ENCODE results near the gene TECPR2. TPM values are rescaled to one million over a fixed set of nuclear protein-coding genes. Genes with fewer than 3 reads are reported as not detected.

TECPR2 gene
- total and polyA plus RNA-seq, 5 experiments from 2014 or later: 3.3 to 11.8 (median 5.4) TPM

GRCh38 chr14:102389246-102389645 is 26.5 kb downstream of the TECPR2 start:
- DNase-seq (no peak), ATAC-seq (no peak)
- Mint-ChIP-seq H3K27ac (no peak overlapping the region), H3K4me1 (peaks cover 6 to 7% (median 6%) of the 10 kb centered on the region in 4 donors), H3K9me3 (peaks cover 0 to 5% (median 0%) of the 10 kb centered on the region in 9 donors), H3K4me3 (no peak overlapping the region), H3K36me3 (peaks cover 6 to 13% (median 6%) of the 10 kb centered on the region in 3 donors), H3K27me3 (no peaks in the 10 kb centered on the region)
- POLR2A ChIA-PET: interaction anchor here (0.9 kb wide), 1 partner anchor 19 kb away, joined by 5 read pairs; no protein-coding TSS in a partner anchor

GRCh38 chr14:102390064-102390855 is 27.5 kb downstream of the TECPR2 start:
- peaks cover 6 to 13% (median 6%) of the 10 kb centered on the region in 3 donors for H3K36me3 Mint-ChIP-seq
- no peak for DNase-seq
- peaks cover 0 to 5% (median 0%) of the 10 kb centered on the region in 9 donors for H3K9me3 Mint-ChIP-seq
- H3K4me1 Mint-ChIP-seq: peaks cover 8 to 16% (median 15%) of the 10 kb centered on the region in 4 donors
- POLR2A ChIA-PET: no interaction called here
- no peak for ATAC-seq
- no peak overlapping the region for H3K4me3 Mint-ChIP-seq
- no peaks in the 10 kb centered on the region for H3K27me3 Mint-ChIP-seq
- no peak overlapping the region for H3K27ac Mint-ChIP-seq

GRCh38 chr14:102392506-102392905 is 29.8 kb downstream of the TECPR2 start:
- DNase-seq (no peak), ATAC-seq (no peak)
- Mint-ChIP-seq H3K27me3 (no peaks in the 10 kb centered on the region), H3K27ac (peak overlapping the region in 2 of 10 donors; percentile 10 to 35), H3K9me3 (peaks cover 0 to 10% (median 2%) of the 10 kb centered on the region in 9 donors), H3K4me1 (peaks cover 9 to 24% (median 15%) of the 10 kb centered on the region in 4 donors), H3K36me3 (peaks cover 6 to 13% (median 11%) of the 10 kb centered on the region in 3 donors), H3K4me3 (no peak overlapping the region)
- POLR2A ChIA-PET: no interaction called here

GRCh38 chr14:102394717-102395375 is 32.1 kb downstream of the TECPR2 start:
- DNase-seq (peak in 7 of 10 donors; percentile 9 to 65 (median 30)), ATAC-seq (peak; percentile 98)
- H3K4me1 Mint-ChIP-seq: peaks cover 9 to 24% (median 15%) of the 10 kb centered on the region in 4 donors
- POLR2A ChIA-PET: interaction anchor here (1.2 kb wide), 2 partner anchors 32 to 38 kb away, joined by 3 to 13 read pairs; partner anchors contain the start of genes CINP and TECPR2
- peak overlapping the region; percentile 62 to 86 (median 80) for H3K4me3 Mint-ChIP-seq
- H3K9me3 Mint-ChIP-seq: peaks cover 0 to 19% (median 7%) of the 10 kb centered on the region in 9 donors
- peaks cover 8 to 25% (median 11%) of the 10 kb centered on the region in 3 donors for H3K36me3 Mint-ChIP-seq
- H3K27me3 Mint-ChIP-seq: no peaks in the 10 kb centered on the region
- peak overlapping the region; percentile 79 to 97 (median 94) for H3K27ac Mint-ChIP-seq

- POLR2A ChIA-PET: no interaction called here
- Mint-ChIP-seq H3K9me3 (peaks cover 0 to 30% (median 7%) of the 10 kb centered on the region in 9 donors), H3K27me3 (no peaks in the 10 kb centered on the region), H3K27ac (peak overlapping the region in 2 of 10 donors; percentile 57 to 71), H3K4me1 (peaks cover 9 to 24% (median 15%) of the 10 kb centered on the region in 4 donors), H3K4me3 (no peak overlapping the region), H3K36me3 (peaks cover 8 to 19% (median 11%) of the 10 kb centered on the region in 3 donors)
- DNase-seq (no peak), ATAC-seq (no peak)
Measured at GRCh38 chr14:102396521-102396920, 33.8 kb downstream of the TECPR2 start.

- H3K36me3 Mint-ChIP-seq: peaks cover 10 to 34% (median 18%) of the 10 kb centered on the region in 3 donors
- peaks cover 11 to 47% (median 20%) of the 10 kb centered on the region in 9 donors for H3K9me3 Mint-ChIP-seq
- no peak overlapping the region for H3K4me3 Mint-ChIP-seq
- ATAC-seq (no peak), DNase-seq (no peak)
- H3K27ac Mint-ChIP-seq: no peak overlapping the region
- no peaks in the 10 kb centered on the region for H3K27me3 Mint-ChIP-seq
- peaks cover 0 to 2% (median 0%) of the 10 kb centered on the region in 4 donors for H3K4me1 Mint-ChIP-seq
- POLR2A ChIA-PET: no interaction called here
Measured at GRCh38 chr14:102403028-102403427, 40.3 kb downstream of the TECPR2 start.

GRCh38 chr14:102407258-102407657 is 44.5 kb downstream of the TECPR2 start:
- POLR2A ChIA-PET: no interaction called here

GRCh38 chr14:102408724-102409123 is 46.0 kb downstream of the TECPR2 start:
- ATAC-seq: no peak
- H3K36me3 Mint-ChIP-seq: peaks cover 0 to 25% (median 14%) of the 10 kb centered on the region in 3 donors
- no peak overlapping the region for H3K4me3 Mint-ChIP-seq
- peaks cover 4 to 7% (median 5%) of the 10 kb centered on the region in 4 donors for H3K4me1 Mint-ChIP-seq
- peaks cover 0 to 5% (median under 1%) of the 10 kb centered on the region in 9 donors for H3K9me3 Mint-ChIP-seq
- POLR2A ChIA-PET: no interaction called here
- H3K27me3 Mint-ChIP-seq: no peaks in the 10 kb centered on the region
- DNase-seq: no peak
- H3K27ac Mint-ChIP-seq: peak overlapping the region in 4 of 10 donors; percentile 13 to 53 (median 41)

More at GRCh38 chr14:102407258-102407657, 44.5 kb downstream of the TECPR2 start:
- DNase-seq (no peak), ATAC-seq (no peak)
- Mint-ChIP-seq H3K27ac (peak overlapping the region in 2 of 10 donors; percentile 60 to 64), H3K36me3 (peaks cover 13 to 27% (median 27%) of the 10 kb centered on the region in 3 donors), H3K9me3 (peaks cover 9 to 19% (median 14%) of the 10 kb centered on the region in 9 donors), H3K4me3 (no peak overlapping the region), H3K27me3 (no peaks in the 10 kb centered on the region), H3K4me1 (peaks cover 4 to 7% (median 5%) of the 10 kb centered on the region in 4 donors)

GRCh38 chr14:102415671-102416070 is 52.9 kb downstream of the TECPR2 start:
- H3K4me3 Mint-ChIP-seq: no peak overlapping the region
- no peak for DNase-seq
- H3K9me3 Mint-ChIP-seq: no peaks in the 10 kb centered on the region
- ATAC-seq: no peak
- H3K27me3 Mint-ChIP-seq: no peaks in the 10 kb centered on the region
- H3K36me3 Mint-ChIP-seq: peaks cover 0 to 14% (median 2%) of the 10 kb centered on the region in 3 donors
- H3K4me1 Mint-ChIP-seq: peaks cover 0 to 7% (median 0%) of the 10 kb centered on the region in 4 donors
- POLR2A ChIA-PET: no interaction called here
- H3K27ac Mint-ChIP-seq: no peak overlapping the region

GRCh38 chr14:102417001-102417431 is 54.3 kb downstream of the TECPR2 start:
- POLR2A ChIA-PET: interaction anchor here (0.6 kb wide), 1 partner anchor 448 kb away, joined by 3 read pairs; no protein-coding TSS in a partner anchor
- H3K27ac Mint-ChIP-seq: peak overlapping the region in 1 of 10 donors; percentile 76
- H3K27me3 Mint-ChIP-seq: no peaks in the 10 kb centered on the region
- peaks cover 0 to 7% (median 0%) of the 10 kb centered on the region in 4 donors for H3K4me1 Mint-ChIP-seq
- H3K36me3 Mint-ChIP-seq: peaks cover 0 to 11% (median 2%) of the 10 kb centered on the region in 3 donors
- DNase-seq (no peak), ATAC-seq (no peak)
- H3K4me3 Mint-ChIP-seq: no peak overlapping the region
- no peaks in the 10 kb centered on the region for H3K9me3 Mint-ChIP-seq

GRCh38 chr14:102417646-102418045 is 54.9 kb downstream of the TECPR2 start:
- peaks cover 0 to 7% (median 0%) of the 10 kb centered on the region in 4 donors for H3K4me1 Mint-ChIP-seq
- POLR2A ChIA-PET: interaction anchor here (0.6 kb wide), 1 partner anchor 447 kb away, joined by 3 read pairs; no protein-coding TSS in a partner anchor
- DNase-seq (no peak), ATAC-seq (no peak)
- no peaks in the 10 kb centered on the region for H3K27me3 Mint-ChIP-seq
- peaks cover 0 to 9% (median 2%) of the 10 kb centered on the region in 3 donors for H3K36me3 Mint-ChIP-seq
- no peaks in the 10 kb centered on the region for H3K9me3 Mint-ChIP-seq
- peak overlapping the region in 1 of 10 donors; percentile 53 for H3K27ac Mint-ChIP-seq
- no peak overlapping the region for H3K4me3 Mint-ChIP-seq

GRCh38 chr14:102418169-102418852 is 55.6 kb downstream of the TECPR2 start:
- no peak for DNase-seq
- peaks cover 0 to 9% (median 5%) of the 10 kb centered on the region in 3 donors for H3K36me3 Mint-ChIP-seq
- no peaks in the 10 kb centered on the region for H3K9me3 Mint-ChIP-seq
- POLR2A ChIA-PET: no interaction called here
- ATAC-seq: no peak
- H3K4me3 Mint-ChIP-seq: peak overlapping the region in 1 of 10 donors; percentile 51
- H3K4me1 Mint-ChIP-seq: peaks cover 0 to 7% (median 0%) of the 10 kb centered on the region in 4 donors
- H3K27ac Mint-ChIP-seq: peak overlapping the region in 3 of 10 donors; percentile 9 to 71 (median 43)
- H3K27me3 Mint-ChIP-seq: no peaks in the 10 kb centered on the region

All from naive thymus-derived CD8-positive, alpha-beta T cell (primary cell).